ENCODE results near the gene CACNA1G. TPM values are rescaled to one million over a fixed set of nuclear protein-coding genes. Genes with fewer than 3 reads are reported as not detected.

CACNA1G gene
- total RNA-seq, 1 donor, result under 0.01 TPM

GRCh38 chr17:50564916-50565315, 4.4 kb downstream of the CACNA1G start:
- DNase-seq (ENCODE audit: low read depth in 2 of 3, low spot score in 2 of 3), result peak in 1 of 3 donors; percentile 40

GRCh38 chr17:50565402-50566350, 5.2 kb downstream of the CACNA1G start:
- peak in 2 of 3 donors; percentile 39 to 41 for DNase-seq (ENCODE audit: low read depth in 2 of 3, low spot score in 2 of 3)

- no peak for DNase-seq (ENCODE audit: low read depth in 2 of 3, low spot score in 2 of 3)
Measured at GRCh38 chr17:50566886-50567285, 6.4 kb downstream of the CACNA1G start.

GRCh38 chr17:50568659-50569058, 8.1 kb downstream of the CACNA1G start:
- DNase-seq (ENCODE audit: low read depth in 2 of 3, low spot score in 2 of 3), result no peak

- DNase-seq (ENCODE audit: low read depth in 2 of 3, low spot score in 2 of 3), result no peak
Measured at GRCh38 chr17:50569592-50569991, 9.1 kb downstream of the CACNA1G start.

GRCh38 chr17:50570032-50570431, 9.5 kb downstream of the CACNA1G start:
- no peak for DNase-seq (ENCODE audit: low read depth in 2 of 3, low spot score in 2 of 3)

GRCh38 chr17:50570528-50570927, 10.0 kb downstream of the CACNA1G start:
- DNase-seq (ENCODE audit: low read depth in 2 of 3, low spot score in 2 of 3), result no peak

DNA sequence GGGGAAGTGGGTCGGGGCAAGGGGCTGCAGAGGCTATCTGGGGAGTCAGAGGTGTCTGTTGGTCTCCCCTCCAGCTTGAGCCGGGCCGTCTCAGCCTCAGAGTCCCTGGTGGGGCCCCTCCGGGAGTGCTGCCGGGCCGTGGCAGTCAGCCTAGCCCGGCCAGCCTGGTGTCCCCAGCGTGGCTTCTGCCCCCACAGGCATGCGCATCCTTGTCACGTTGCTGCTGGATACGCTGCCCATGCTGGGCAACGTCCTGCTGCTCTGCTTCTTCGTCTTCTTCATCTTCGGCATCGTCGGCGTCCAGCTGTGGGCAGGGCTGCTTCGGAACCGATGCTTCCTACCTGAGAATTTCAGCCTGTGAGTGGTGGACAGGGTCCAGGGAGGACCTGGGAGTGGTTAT, 11.2 kb downstream of the CACNA1G start:
- DNase-seq (ENCODE audit: low read depth in 2 of 3, low spot score in 2 of 3), result no peak

DNA sequence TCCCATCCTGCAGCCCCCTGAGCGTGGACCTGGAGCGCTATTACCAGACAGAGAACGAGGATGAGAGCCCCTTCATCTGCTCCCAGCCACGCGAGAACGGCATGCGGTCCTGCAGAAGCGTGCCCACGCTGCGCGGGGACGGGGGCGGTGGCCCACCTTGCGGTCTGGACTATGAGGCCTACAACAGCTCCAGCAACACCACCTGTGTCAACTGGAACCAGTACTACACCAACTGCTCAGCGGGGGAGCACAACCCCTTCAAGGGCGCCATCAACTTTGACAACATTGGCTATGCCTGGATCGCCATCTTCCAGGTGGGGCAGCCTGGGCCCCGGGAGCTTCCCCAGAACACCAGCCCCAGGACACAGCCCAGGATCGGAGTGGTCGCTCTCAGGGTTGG, 12.0 kb downstream of the CACNA1G start:
- DNase-seq (ENCODE audit: low read depth in 2 of 3, low spot score in 2 of 3), result no peak

DNA sequence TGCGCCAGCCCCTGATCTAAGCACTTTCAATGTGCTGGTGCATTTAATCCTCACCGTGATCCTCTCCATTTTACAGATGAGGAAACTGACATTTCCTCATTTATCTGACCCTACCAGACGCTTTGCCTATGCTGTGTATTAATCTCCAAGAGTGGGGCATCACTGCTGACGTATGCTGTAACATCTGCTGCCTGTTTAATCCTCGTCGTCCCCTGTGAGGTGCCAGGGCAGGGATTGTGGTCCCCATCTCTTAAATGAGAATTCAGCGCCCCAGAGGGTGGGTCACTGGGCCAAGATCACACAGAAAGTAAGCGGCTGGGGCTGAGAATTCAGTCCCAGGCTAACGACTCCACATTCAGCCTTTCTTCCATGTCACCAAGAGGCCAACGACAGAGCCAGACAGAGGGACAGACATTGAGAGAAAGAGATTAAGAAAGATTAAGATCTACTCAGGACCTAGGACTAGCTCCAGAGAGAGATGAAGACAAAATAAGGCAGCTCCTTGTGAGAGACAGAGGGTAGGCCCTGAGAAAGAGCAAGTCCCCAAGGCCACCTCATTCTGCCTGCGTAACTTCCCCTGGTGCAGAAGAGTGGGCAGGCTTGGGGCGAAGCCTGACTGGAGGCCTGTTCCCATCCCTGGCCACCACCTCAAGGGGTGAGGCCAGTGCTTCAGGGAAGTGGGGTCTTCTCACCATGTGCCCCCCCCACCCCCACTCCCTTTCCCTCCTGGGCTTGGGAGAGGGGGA, 13.5 kb downstream of the CACNA1G start:
- no peak for DNase-seq (ENCODE audit: low read depth in 2 of 3, low spot score in 2 of 3)

DNA sequence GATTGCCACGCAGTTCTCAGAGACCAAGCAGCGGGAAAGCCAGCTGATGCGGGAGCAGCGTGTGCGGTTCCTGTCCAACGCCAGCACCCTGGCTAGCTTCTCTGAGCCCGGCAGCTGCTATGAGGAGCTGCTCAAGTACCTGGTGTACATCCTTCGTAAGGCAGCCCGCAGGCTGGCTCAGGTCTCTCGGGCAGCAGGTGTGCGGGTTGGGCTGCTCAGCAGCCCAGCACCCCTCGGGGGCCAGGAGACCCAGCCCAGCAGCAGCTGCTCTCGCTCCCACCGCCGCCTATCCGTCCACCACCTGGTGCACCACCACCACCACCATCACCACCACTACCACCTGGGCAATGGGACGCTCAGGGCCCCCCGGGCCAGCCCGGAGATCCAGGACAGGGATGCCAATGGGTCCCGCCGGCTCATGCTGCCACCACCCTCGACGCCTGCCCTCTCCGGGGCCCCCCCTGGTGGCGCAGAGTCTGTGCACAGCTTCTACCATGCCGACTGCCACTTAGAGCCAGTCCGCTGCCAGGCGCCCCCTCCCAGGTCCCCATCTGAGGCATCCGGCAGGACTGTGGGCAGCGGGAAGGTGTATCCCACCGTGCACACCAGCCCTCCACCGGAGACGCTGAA, 15.2 kb downstream of the CACNA1G start:
- no peak for DNase-seq (ENCODE audit: low read depth in 2 of 3, low spot score in 2 of 3)

DNA sequence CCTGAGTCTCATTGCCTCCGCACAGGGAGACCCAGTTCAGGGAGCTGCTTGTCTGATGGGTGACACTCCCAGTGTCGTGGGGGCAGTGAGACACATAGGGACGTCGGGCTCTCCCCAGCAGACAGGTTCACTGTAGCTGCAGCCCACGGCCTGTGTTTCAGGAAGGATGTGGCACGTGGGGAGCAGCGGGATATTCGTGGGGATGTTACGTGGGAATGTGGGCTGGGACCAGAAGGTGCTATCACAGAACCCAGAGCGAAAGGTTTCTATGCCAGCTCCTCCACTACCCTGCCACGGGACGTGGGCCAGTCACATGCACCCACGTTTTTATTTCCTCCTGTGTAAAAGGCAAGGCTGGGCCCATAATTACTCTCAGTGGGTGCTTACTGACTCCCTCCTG, 16.3 kb downstream of the CACNA1G start:
- DNase-seq (ENCODE audit: low read depth in 2 of 3, low spot score in 2 of 3), result no peak

GRCh38 chr17:50577451-50577954, 17.0 kb downstream of the CACNA1G start:
- no peak for DNase-seq (ENCODE audit: low read depth in 2 of 3, low spot score in 2 of 3)

- DNase-seq (ENCODE audit: low read depth in 2 of 3, low spot score in 2 of 3), result no peak
Measured at GRCh38 chr17:50578173-50578572, 17.7 kb downstream of the CACNA1G start.

DNA sequence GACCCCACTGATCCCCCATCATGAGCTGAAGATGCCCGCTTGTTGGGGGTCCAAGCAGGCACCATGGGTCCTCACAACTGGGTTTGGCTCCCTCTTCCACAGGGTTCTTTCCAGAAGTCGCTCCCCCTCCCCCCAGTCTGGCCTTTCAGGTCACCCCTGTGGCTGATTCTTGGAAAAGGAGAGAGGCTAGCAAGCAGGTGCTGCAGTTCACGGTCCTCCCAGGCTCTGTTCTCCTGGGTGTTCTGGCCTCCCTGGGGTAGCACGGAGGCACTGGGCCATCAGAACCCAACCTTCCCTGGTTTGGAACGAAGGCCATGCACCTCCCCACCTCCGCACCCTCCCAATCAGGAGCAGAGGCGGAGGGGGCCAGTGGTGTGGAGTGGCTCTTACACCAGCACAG, 18.9 kb downstream of the CACNA1G start:
- DNase-seq (ENCODE audit: low read depth in 2 of 3, low spot score in 2 of 3), result no peak

- no peak for DNase-seq (ENCODE audit: low read depth in 2 of 3, low spot score in 2 of 3)
Measured at GRCh38 chr17:50580646-50581045, 20.1 kb downstream of the CACNA1G start.

GRCh38 chr17:50581316-50581715, 20.8 kb downstream of the CACNA1G start:
- no peak for DNase-seq (ENCODE audit: low read depth in 2 of 3, low spot score in 2 of 3)

DNA sequence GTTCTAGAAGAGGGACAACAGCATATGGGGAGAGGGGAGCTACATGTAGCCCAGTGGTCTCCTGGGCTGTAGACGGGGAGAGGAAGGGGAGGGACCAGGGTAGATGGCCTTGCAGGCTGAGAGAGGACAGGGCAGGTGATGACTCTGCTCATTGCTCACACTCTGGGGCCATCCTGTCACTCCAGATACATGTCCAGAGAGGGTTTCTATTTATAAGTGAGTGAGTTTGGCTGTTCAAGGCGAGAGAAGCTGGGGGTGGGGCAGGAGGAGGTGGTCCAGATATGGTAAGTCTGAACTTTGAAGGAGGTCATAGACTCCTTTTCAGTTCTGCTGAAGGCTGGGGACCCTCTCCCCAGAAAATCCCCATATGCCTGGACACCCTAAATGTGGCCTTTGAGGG, 22.2 kb downstream of the CACNA1G start:
- DNase-seq (ENCODE audit: low read depth in 2 of 3, low spot score in 2 of 3), result no peak

- DNase-seq (ENCODE audit: low read depth in 2 of 3, low spot score in 2 of 3), result no peak
Measured at GRCh38 chr17:50583641-50584040, 23.1 kb downstream of the CACNA1G start.

DNA sequence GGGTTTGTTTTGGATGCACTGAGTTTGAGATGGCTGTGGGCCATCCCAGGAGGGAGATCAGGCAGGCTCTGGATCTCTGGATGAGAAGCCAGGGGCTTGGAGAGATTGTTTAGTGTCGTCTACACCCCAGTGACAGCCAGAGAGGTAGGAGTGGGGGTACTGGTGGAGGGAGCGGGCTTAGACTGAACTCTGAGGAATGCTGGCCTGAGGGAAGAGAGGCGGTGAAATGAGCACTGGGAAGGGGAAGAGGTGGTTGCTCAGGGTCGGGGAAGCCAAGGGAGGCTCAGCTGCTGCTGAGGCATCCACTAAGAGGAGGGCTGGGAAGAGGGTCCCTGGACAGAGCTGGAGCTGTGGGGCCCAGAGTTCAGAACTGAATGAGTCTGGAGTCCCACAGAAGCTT, 23.6 kb downstream of the CACNA1G start:
- no peak for DNase-seq (ENCODE audit: low read depth in 2 of 3, low spot score in 2 of 3)

- no peak for DNase-seq (ENCODE audit: low read depth in 2 of 3, low spot score in 2 of 3)
Measured at GRCh38 chr17:50584749-50585148, 24.2 kb downstream of the CACNA1G start.
